Progenitor cell of endocrine pancreas (in vitro differentiated cells): Measurements from ENCODE around the gene TRIM46. TPM values are rescaled to one million over a fixed set of nuclear protein-coding genes. Genes with fewer than 3 reads are reported as not detected.
"Not testable (repeated sequence)": the region's sequence is repeated elsewhere in the genome, so short reads cannot be mapped to it uniquely, and the experiment has no call there.

Experiments used
- DNase-seq: peaks from one replicate; pipeline ENCODE4 v3.0.0; 2021; ENCODE audit warnings: low spot score; ENCODE audit not compliant: unreplicated experiment
- H3K27ac Mint-ChIP-seq: 2 replicates; pipeline ENCODE4 v1.8.0; 2021; ENCODE audit warnings: mild to moderate bottlenecking, moderate library complexity, mixed read lengths
- H3K27me3 Mint-ChIP-seq: 2 replicates; pipeline ENCODE4 v1.8.0; 2021; ENCODE audit warnings: mixed read lengths
- H3K36me3 Mint-ChIP-seq: 2 replicates; pipeline ENCODE4 v1.8.0; 2022; ENCODE audit warnings: mixed read lengths; ENCODE audit not compliant: insufficient read depth
- H3K4me1 Mint-ChIP-seq: 2 replicates; pipeline ENCODE4 v1.8.0; 2021; ENCODE audit warnings: low read depth, mixed read lengths
- H3K4me3 Mint-ChIP-seq: 2 replicates; pipeline ENCODE4 v1.8.0; 2021; ENCODE audit warnings: low read depth, mild to moderate bottlenecking, moderate library complexity, mixed read lengths
- H3K9me3 Mint-ChIP-seq: 2 replicates; pipeline ENCODE4 v1.8.0; 2021; ENCODE audit warnings: low read depth, mixed read lengths
- total RNA-seq: library from RNA; stranded (reverse); gene quantifications from 2 replicates; pipeline ENCODE4 v1.2.1, GENCODE V29; 2021
- TF ChIP-seq, protein P1 (sequence below): fragments of 200-600 bp; sonication (generic); IDR thresholded peaks from one replicate; pipeline ENCODE4 v1.5.0; 2021; ENCODE audit warnings: antibody characterized with exemption, mild to moderate bottlenecking; ENCODE audit not compliant: unreplicated experiment

Gene TRIM46
- total RNA-seq, 1 donor from 2014 or later, result 25.7 TPM

- TF ChIP-seq, protein P1, sequence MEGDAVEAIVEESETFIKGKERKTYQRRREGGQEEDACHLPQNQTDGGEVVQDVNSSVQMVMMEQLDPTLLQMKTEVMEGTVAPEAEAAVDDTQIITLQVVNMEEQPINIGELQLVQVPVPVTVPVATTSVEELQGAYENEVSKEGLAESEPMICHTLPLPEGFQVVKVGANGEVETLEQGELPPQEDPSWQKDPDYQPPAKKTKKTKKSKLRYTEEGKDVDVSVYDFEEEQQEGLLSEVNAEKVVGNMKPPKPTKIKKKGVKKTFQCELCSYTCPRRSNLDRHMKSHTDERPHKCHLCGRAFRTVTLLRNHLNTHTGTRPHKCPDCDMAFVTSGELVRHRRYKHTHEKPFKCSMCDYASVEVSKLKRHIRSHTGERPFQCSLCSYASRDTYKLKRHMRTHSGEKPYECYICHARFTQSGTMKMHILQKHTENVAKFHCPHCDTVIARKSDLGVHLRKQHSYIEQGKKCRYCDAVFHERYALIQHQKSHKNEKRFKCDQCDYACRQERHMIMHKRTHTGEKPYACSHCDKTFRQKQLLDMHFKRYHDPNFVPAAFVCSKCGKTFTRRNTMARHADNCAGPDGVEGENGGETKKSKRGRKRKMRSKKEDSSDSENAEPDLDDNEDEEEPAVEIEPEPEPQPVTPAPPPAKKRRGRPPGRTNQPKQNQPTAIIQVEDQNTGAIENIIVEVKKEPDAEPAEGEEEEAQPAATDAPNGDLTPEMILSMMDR, result no peak
- Mint-ChIP-seq H3K9me3 (no peaks in the 10 kb centered on the region), H3K36me3 (no peaks in the 10 kb centered on the region), H3K4me3 (peak overlapping the region; percentile 82), H3K27ac (peak overlapping the region; percentile 97), H3K27me3 (no peaks in the 10 kb centered on the region), H3K4me1 (peaks cover 14% of the 10 kb centered on the region)
- no peak for DNase-seq
Measured at GRCh38 chr1:155228096-155228427, 54.4 kb downstream of the TRIM46 start.

- H3K4me1 Mint-ChIP-seq, result peaks cover 10% of the 10 kb centered on the region
- not testable (repeated sequence) for H3K36me3 Mint-ChIP-seq, H3K27me3 Mint-ChIP-seq, DNase-seq, H3K4me3 Mint-ChIP-seq, H3K9me3 Mint-ChIP-seq, H3K27ac Mint-ChIP-seq
Measured at GRCh38 chr1:155231302-155231701, 57.7 kb downstream of the TRIM46 start.

DNA sequence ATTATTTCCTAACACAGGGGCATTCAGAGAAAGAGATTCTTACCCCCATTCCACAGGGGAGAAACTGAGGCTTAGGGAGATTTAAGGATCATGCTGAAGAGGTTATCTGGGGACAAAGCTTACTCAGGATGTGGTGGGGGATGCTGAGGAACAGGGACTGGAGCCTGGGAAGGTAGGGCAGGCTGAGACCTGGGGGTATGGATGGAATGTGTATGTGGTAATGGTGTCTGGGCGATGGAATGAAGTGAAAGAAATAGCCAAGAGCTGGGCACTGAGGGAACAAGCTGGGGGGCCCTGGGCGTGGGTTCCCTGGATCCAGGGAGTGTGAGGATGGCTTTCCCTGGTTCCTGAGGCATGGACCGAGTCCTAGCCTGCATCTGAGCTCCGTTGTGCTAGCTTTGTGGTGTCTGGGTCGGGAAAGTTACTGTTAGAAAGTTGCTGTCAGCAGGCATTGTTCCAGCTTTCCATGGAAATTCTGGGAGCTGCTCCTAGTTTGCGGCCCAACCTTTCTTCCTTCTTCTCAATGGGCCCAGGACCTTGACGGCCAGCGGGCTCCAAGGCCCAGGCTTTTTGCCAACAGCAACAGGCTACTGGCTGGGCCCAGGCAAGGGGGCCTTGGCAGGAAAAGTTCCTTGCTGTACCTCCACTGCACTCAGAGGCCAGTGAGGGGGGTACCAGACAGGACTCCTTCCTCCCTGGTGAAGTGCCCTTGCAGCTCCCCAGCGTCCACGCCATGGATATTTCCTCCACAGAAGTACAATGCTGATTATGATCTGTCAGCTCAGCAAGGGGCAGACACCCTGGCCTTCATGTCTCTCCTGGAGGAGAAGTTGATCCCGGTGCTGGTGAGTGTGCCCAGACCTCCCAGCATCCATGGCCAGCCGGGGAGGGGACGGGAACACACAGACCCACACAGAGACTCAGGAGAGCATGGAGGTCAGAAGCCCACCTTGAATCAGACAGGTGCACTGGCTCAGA, 58.6 kb downstream of the TRIM46 start:
- not testable (repeated sequence) for DNase-seq, H3K4me3 Mint-ChIP-seq, H3K9me3 Mint-ChIP-seq, H3K27ac Mint-ChIP-seq, H3K27me3 Mint-ChIP-seq, H3K4me1 Mint-ChIP-seq, H3K36me3 Mint-ChIP-seq

- not testable (repeated sequence) for H3K27ac Mint-ChIP-seq, H3K36me3 Mint-ChIP-seq, H3K9me3 Mint-ChIP-seq, H3K4me3 Mint-ChIP-seq, H3K4me1 Mint-ChIP-seq, DNase-seq, H3K27me3 Mint-ChIP-seq
Measured at GRCh38 chr1:155233502-155233901, 59.9 kb downstream of the TRIM46 start.

Other genes starting within 250 kb of the TRIM46 start
- 26.3 and 26.9 TPM in 2 replicates for gene PMVK, start 237.1 kb upstream of the TRIM46 start, total RNA-seq
- gene PBXIP1, start 217.8 kb upstream of the TRIM46 start, total RNA-seq, result 69.1 and 69.5 TPM in 2 replicates
- 49.1 and 52.7 TPM in 2 replicates for gene PYGO2, start 212.1 kb upstream of the TRIM46 start, total RNA-seq
- 43.3 and 54.7 TPM in 2 replicates for gene SHC1, start 203.1 kb upstream of the TRIM46 start, total RNA-seq
- gene CKS1B, start 199.2 kb upstream of the TRIM46 start, total RNA-seq, result 78.7 and 85.8 TPM in 2 replicates
- gene FLAD1, start 190.5 kb upstream of the TRIM46 start, total RNA-seq, result 53.7 and 55.9 TPM in 2 replicates
- 0.84 TPM in 2 replicates for gene LENEP, start 180.3 kb upstream of the TRIM46 start, total RNA-seq
- gene ZBTB7B, start 171.0 kb upstream of the TRIM46 start, total RNA-seq, result 28.9 and 29.9 TPM in 2 replicates
- gene DCST2, start 140.1 kb upstream of the TRIM46 start, total RNA-seq, result 2.2 TPM in 2 replicates
- gene DCST1, start 140.0 kb upstream of the TRIM46 start, total RNA-seq, result not detected in 2 replicates
- 20.9 and 22.1 TPM in 2 replicates for gene ADAM15, start 122.5 kb upstream of the TRIM46 start, total RNA-seq
- gene EFNA4, start 110.1 kb upstream of the TRIM46 start, total RNA-seq, result 45.5 and 46.8 TPM in 2 replicates
- gene EFNA3, start 95.0 kb upstream of the TRIM46 start, total RNA-seq, result 9.0 and 10.5 TPM in 2 replicates
- 22.1 and 22.2 TPM in 2 replicates for gene EFNA1, start 46.0 kb upstream of the TRIM46 start, total RNA-seq
- gene SLC50A1, start 38.0 kb upstream of the TRIM46 start, total RNA-seq, result 33.3 and 35.5 TPM in 2 replicates
- gene DPM3, start 33.3 kb upstream of the TRIM46 start, total RNA-seq, result 45.6 and 49.3 TPM in 2 replicates
- 146 and 149 TPM in 2 replicates for gene KRTCAP2, start 545 bp upstream of the TRIM46 start, total RNA-seq
- gene THBS3, start 34.0 kb downstream of the TRIM46 start, total RNA-seq, result 46.0 and 52.2 TPM in 2 replicates
- gene MTX1, start 34.8 kb downstream of the TRIM46 start, total RNA-seq, result 38.1 and 38.7 TPM in 2 replicates
- 58.4 and 59.0 TPM in 2 replicates for gene ENTREP3, start 81.6 kb downstream of the TRIM46 start, total RNA-seq
- 53.1 and 57.1 TPM in 2 replicates for gene SCAMP3, start 88.5 kb downstream of the TRIM46 start, total RNA-seq
- 102 and 106 TPM in 2 replicates for gene CLK2, start 99.7 kb downstream of the TRIM46 start, total RNA-seq
- gene HCN3, start 103.6 kb downstream of the TRIM46 start, total RNA-seq, result 13.6 and 15.6 TPM in 2 replicates
- gene PKLR, start 127.6 kb downstream of the TRIM46 start, total RNA-seq, result 0.16 and 0.57 TPM in 2 replicates
- gene FDPS, start 135.0 kb downstream of the TRIM46 start, total RNA-seq, result 232 and 261 TPM in 2 replicates
- gene RUSC1, start 147.0 kb downstream of the TRIM46 start, total RNA-seq, result 37.3 and 37.4 TPM in 2 replicates